HG03135 (cell line): Measurements from ENCODE around the gene EAF2.

Experiments used
- ATAC-seq: cut with Tn5 transposase; IDR thresholded peaks from one replicate; pipeline ENCODE4 v1.9.1; 2021; ENCODE audit warnings: mild to moderate bottlenecking, moderate library complexity; ENCODE audit not compliant: unreplicated experiment

Gene EAF2

DNA sequence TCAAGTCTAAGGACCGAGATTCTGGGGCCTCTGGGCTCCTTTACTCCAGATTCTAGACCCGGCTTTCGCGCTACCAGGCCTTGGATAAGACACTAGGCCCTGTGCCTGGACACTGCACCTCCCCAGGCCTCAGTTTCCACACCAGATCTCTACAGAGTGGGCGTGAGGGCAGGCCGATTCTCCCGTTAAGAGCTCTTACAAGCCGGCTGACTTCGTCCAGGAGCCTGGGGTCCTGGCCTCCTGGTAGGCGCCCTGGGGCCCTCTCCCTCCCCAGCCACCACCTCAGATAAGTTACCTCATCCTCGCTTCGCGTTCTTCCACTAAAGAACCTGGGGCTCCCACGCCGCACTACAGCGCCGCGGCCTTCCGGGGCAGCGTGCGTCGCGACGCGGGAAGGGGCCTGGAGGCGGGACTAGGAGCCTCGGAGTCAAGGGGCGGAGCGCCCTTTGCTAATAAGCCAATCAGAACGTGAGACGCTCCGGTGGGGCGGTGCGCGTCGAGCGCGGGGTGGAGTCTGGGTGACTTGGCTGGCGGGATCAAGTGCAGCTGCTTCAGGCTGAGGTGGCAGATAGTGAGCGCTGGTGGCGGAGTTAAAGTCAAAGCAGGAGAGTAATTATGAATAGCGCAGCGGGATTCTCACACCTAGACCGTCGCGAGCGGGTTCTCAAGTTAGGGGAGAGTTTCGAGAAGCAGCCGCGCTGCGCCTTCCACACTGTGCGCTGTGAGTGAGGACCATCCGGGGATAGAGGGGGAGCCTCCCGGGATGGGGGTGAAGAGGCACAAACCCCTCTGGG, at the start of gene EAF2, which contains the start of gene IQCB1:
EAF2 (plus strand) TSS at position 539 of the 794 bp plus-strand sequence; CDS start at position 616, 77 bp downstream.
IQCB1 (minus strand) TSS at position 390 of the 794 bp plus-strand sequence. CDS start 6,100 bp downstream, outside the sequence.
- peak; percentile 98 for ATAC-seq

DNA sequence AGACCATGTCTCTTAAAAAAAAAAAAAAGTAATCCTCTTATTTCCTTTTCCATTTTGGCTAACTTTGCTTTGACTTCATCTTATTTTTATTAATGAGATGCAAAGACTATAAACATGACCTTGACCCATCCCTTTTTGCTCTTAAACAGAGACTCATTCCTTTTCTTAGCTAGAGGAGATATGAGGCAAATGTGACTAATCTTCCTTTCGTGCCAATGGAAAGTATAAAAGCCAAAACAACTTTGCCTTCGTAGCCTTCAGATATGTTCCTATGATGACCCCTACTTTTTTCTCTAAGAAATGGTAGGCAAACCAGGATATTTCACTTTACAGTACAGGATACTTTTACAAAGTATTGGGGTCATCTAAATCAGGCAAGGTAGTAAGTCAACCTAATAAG, 48.5 kb upstream of the EAF2 start:
- no peak for ATAC-seq

DNA sequence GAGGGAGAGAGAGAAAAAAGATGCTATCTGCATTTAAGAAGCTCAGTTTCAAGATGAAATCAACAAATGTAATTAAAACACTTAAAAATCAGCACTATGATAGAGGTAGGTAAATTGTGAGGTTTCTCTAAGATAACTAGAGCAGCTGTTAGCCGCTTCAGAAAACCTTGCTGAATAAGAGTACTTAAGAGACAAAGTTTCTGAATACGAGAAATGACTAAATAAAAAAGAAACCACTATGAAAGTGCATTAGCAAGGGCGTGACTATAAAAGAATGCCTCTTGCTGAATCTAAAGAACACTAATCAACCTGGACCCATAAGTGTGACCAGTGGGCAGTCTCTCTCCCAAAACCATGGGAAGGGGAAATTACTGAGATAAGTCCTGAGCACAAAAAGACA, 41.9 kb upstream of the EAF2 start:
- no peak for ATAC-seq

DNA sequence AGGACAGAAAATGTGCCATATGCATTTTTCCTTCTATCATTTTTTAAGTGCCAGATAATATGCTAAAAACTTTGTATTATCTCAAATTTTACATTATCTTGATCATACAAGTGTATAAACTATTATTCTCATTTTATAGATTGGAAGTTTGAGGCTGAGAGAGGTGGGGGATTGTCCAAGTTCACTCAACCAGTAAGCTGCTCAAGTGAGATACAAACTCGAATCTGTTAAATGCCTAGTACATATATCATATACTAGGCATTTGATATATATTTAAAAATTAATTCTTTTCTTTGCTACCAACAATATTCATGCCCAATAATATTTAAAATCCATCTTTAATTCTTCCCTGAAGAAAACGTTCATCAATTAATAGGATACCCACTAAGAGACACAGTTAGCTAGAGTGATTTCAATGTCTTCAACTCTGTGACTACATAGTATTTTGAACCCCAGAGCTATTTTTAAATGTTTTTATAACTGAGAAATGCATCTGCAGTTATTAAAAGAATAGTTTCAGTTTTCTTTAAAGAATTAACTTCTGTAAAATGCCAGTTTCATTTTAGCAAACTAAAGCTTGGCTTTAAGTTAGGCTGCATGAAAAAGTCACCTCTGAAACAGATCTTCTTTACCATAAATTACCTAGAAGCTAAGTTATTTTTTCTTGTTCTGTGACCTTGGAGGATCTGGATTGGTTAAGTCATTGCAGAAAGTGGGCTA, 40.6 kb upstream of the EAF2 start:
- peak; percentile 52 for ATAC-seq

DNA sequence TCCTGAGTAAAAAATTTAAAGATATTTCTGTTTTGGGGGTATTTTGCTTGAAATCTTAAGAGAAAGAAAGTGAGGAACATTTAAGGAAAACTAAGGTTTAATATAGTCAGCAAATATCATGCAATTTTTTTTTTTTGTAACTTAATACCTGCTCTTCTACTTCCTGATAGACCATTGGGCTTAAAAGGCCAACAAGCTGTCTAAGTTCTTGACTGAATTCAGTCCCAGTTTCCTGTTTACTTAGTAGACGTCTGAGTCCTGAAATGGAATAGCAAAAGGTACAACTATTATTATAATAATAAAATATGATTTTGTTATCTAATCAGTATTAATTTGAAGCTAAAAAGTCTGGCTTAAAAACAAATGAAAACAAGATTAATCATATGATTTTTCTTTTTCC, 38.0 kb upstream of the EAF2 start:
- ATAC-seq = no peak

DNA sequence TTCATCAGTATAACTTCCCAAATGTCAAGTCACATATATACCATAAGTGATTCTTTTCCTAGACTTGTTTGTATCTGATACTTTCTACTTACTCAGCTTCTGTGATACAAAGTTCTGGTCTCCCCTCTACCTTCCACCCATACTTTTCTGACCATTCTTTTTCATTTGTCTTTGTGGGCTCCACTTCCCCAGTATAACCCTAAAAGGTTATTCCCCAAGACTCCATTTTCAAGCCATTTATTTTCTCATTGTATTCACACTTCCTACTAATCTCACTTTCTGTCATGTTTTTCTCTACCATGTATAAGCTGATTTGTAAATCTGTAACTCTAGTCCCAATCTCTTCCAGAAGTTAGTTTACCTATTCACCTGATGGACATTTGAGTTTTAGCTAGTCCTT, 34.1 kb upstream of the EAF2 start:
- ATAC-seq = no peak

DNA sequence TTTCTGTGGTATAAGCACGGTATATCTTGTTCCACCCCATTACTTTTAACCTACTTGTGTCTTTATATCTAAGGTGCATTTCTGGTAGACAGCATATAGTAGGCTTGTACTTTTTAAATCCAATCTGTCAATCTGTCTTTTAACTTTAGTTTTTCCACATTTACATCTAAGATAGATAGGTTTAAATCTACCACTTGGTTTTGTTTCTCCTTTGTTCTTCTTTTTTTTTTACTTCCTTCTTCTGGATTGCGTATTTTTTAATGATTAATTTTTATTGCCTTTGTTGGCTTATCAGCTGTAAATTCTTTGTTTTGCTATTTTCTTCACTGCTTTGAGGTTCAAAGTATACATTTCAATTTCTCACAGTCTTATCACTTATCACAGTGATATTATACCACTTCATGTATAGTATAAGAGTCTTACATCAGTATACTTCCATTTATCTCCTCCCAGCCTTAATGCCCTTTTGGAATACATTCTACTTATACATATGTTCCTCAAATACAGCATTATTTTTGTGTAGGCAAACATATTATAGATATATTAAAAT, 31.2 kb upstream of the EAF2 start:
- ATAC-seq = no peak

DNA sequence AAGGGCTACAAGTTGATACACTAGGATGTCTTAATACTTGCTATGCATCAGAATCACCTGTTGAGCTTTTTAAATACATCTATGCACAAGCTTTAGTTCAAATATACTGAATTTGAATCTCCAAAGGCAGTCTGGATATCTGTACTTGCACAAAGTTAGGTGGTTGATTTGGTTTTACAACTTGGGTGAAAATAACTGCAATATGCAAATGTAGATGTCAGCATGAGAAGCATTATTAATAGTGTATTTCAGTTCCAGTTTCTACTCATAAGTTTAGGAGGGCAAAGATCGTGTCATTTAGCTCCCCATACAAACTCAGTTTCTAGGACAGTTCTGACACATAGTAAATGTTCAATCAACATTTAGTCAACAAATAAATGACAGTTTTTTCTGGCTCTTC, 25.8 kb upstream of the EAF2 start:
- peak; percentile 99 for ATAC-seq

DNA sequence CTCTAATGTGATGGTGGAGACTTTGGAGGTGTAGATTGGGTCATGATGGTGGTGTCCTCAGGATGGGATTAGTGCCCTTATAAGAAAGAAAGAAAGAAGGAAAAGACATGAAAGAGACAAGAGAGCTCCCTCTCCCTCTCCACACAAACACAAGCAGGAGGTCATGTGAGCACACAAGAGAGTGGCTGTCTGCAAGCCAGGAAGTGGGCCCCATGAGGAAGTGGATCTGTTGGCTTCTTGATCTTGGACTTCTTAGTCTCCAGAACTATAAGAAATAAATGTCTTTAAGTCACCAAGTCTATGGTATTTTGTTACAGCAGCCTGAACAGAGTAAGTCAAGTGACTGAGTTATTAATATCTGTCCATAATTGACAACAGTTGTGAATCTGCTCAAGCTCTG, 17.3 kb upstream of the EAF2 start:
- ATAC-seq = no peak

DNA sequence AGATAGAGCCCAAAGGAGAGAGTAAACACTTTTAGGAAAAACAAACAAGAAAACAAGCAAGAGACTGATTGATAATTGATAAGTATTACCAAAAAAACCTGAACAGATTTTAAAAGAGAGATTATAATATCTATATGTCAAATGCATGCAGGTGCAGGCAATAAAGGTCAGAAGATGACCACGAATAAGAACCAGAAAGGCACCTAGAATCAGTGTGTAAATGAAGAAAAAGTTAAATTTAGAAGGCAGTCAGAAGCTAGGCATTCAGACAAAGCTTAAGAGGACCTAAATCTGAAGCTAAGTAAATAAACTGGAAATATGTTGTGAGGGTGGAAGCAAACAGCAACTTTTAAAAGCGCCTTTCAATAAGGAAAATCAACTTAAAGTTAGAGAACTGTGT, 16.4 kb upstream of the EAF2 start:
- ATAC-seq = no peak

DNA sequence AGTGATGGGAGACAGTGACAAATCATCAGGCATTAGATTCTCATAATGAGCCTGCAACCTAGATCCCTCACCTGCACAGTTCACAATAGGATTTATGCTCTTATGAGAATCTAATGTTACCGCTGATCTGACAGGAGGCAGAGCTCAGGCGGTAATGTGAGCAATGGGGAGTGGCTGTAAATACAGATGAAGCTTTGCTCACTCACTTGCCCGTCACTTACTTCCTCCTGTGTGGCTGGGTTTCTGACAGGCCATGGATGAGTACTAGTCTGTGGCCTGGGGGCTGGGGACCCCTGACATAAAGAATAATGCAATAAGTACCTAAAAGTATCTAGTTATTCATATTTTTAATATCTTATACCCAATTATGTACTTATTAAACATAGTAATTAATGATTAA, 15.8 kb upstream of the EAF2 start:
- ATAC-seq = no peak

DNA sequence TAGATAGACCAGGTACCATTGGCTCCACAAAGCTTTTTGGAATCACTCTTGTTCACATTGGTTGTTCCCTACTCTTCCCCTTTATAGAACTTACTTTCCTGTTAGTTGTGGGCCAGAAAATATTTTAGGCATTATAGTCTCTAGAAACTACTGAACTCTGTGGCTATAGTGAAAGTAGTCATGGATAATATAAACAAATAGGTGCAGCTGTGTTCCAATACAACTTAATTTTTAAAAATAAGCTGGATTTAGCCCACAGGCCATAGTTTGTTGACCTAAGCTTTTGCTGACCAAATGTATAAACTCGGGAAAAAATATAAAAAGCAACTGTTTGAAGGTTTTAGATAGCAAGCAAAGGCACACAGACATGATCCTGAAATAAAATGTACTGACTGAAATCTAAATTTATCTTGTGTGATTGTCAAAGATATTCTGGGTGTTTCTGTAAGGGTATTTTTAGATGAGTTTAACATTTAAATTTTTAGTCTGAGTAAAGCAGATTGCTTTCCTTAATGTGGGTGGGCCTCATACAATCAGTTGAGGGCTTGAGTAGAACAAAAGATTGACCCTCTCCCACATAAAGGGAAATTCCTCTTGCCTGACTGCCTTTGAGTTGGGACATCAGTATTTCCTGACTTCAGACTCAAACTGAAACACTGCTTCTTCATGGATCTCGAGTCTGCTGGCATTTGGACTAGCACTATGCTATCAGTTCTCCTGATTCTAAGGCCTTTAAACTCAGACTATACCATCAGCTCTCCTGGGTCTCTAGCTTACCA, 13.4 kb upstream of the EAF2 start:
- no peak for ATAC-seq

DNA sequence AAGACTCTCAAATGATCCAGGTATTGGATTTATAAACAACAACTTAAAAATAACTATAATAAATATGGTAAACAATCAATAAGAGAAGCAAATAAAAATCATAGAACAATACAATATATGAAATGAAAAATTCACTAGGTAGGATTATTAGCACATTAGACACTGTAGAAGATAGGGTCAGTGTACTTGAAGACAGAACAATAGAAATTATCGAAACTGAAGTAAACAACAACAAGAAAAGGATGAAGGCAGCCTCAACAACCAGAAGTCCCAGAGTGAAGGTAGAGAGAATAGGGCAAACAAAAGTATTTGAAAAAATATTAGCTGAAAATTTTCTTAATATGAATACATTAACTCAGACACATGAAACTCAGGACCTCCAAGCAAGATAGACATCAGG, 12.0 kb upstream of the EAF2 start:
- no peak for ATAC-seq

DNA sequence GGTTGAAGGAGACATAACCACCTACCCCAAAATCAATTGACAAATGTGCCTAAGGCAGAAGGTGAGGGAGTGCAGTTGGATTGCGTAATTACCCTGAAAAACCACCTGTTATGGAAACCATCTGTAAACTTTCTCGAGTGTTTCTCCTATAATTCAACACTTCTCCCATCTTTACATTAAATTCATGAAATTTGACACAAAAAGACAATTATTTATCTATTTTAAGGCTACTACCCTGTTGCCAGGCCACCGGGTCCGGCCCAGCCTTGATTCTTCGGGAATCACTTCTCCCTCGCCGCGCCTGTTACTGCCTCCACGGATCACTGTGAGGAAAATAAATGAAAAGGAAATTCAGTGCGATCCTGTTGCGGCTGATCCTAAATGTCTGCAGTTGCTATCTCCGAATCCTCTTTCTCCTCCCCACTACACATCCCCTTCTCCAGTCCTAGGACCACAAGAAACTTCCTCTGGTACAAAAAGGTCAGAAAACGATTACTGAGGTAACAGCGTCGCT, 795 bp upstream of the EAF2 start:
- ATAC-seq = no peak

DNA sequence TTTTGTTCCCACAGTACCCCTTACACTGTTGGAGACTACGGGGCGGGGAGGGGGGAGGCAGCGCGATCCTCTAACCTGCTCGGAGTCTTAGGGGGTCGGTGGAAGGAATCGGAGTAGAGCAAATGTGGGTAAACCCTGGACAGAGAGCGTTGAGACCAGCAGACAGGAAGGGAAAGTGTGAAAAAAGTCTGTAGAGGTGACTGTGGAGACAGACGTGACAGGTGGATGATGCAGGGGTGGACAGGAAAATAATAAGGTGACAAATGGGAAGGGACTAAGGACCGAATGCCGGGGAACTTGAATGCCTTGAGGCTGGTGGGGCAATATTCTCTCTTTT, 424 bp downstream of the EAF2 start:
- ATAC-seq = peak; percentile 16

DNA sequence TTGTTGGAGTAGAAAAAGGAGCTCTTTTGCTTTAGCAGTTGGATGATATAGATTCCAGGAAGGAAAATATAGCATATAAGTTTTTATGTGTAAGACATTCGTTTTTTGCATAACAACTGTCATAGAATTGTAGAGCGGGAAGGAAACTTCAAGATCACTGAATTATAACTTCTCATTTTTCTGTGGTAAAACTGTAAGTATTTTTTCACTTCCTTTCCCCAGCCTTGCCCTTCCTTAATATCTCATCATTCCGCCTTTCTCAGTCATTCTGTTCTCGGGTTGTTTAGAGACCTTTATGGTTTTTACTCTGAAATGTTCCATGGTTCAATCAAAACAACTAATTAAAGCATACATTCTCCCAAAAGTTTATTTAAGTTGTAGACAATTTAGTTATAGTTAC, 1.1 kb downstream of the EAF2 start:
- no peak for ATAC-seq

DNA sequence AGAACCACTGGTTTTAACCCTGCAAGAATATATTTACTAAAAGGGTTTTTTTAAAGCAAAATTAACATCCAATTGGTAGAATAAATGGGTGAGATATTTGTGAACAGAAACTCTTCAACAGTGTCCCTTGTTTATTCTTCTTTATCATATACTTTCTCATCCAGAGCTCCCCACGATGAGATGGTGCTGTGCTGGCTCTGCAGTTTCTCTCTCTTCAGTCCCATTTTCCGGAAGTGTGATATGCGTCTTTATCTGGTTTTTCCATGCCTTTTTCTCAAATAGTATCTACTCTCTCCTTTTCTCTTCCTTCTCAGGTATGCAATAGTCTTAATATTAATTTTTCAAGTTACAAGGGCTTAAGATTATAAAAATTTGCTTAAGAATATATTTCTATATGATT, 1.5 kb downstream of the EAF2 start:
- ATAC-seq = no peak

DNA sequence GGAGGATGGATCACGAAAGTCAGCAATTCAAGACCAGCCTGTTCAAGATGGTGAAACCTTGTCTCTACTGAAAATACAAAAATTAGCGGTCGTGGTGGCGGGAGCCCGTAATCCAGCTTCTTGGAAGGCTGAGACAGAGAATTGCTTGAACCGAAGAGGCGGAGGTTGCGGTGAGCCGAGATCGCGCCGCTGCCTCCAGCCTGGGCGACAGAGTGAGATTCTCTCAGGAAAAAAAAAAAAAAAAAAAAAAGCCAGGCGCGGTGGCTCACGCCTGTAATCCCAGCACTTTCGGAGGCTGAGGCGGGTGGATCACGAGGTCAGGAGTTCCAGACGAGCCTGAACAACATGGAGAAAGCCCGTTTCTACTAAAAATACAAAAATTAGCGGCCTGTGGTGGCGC, 5.0 kb downstream of the EAF2 start:
- no peak for ATAC-seq

DNA sequence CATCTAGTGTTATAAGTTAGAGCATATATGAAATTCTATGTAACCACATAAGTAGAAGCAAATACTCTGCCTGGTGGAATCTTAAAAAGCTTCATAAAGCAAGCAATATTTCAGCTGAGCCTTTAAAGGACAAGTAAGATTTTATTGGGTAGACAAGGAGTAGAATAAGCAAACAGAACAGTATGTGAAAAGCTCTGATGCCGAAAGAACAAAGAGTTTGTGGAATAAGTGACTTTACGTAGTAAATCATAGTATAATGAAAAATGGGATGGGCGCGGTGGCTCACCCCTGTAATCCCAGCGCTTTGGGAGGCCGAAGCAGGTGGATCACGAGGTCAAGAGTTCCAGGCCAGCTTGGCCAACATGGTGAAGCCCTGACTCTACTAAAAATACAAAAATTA, 9.9 kb downstream of the EAF2 start:
- no peak for ATAC-seq

DNA sequence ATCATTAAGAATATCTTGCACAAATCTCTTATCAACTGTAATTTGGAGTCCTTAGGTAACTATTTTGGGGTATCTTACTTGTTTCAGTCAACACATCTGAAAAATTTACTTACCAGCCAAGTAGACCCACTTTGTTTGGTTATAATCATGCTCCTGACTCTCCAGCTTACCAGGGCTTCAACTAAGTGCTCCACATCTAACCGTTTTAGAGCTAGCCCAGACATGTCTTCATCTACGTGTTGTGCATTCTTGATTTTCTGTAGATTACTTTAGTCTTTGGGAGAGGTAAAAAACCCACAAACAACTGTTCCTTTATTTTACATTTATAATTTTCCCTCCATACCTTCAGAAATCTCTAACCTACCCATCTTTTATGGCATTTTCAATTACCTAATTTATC, 17.2 kb downstream of the EAF2 start:
- ATAC-seq = no peak

DNA sequence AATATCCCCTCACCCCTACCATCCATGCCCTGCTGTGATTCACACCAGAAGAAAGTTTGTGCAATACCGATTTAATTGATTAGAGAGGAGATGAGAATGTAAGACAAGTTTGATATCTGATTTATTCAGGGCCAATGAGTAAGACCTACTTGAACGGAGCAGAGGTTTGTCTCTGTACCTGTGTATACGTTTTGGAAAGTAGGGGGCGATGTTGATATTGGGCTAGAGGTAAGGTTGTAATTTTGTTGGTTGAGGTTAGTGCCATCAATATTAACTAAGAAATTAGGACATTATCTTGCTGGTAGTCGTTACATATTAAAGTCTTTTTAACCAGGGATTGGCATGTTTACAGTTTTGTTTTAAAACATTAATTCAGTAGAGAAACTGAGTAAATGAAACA, 20.5 kb downstream of the EAF2 start:
- no peak for ATAC-seq
